ENCODE data around the gene VPS13C. TPM values are rescaled to one million over a fixed set of nuclear protein-coding genes. Genes with fewer than 3 reads are reported as not detected.
A peak's percentile ranks its signal among the peaks of the same experiment; 100 is the strongest.

Gene VPS13C
- total RNA-seq, 6 experiments from 2014 or later = 21.0 to 29.8 (median 22.6) TPM

DNA sequence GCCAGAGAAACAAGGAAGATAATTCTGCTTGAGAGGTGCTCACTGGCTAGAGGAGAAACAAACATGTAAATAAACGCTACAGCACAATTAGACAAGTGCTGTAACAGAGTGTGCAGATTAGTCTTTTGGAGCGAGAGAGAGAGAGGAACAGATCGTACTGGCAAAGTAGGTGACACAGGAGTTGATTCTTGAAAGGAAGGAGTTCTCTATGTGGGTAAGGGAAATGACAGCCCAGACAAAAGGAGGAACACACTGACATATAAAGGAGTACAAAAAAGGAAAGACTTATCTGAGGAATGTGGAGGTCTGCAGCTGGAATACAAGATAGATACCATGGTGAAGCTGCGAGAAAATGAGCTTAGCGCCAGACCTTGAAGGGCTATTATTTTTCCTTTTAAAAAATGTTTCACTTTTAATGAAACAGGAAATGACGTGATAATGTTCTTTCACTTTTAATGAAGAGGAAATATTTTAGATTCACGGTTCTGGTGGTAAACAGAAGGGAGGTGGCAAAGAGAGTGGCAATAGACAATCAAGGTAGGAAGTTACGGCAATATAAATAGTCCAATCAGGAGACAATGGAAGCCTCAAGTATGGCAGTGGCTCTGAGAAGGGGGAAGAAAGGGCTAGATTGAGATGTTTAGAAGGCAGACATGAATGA is 202.9 kb downstream of the VPS13C start:
- TF ChIP-seq, protein P1, sequence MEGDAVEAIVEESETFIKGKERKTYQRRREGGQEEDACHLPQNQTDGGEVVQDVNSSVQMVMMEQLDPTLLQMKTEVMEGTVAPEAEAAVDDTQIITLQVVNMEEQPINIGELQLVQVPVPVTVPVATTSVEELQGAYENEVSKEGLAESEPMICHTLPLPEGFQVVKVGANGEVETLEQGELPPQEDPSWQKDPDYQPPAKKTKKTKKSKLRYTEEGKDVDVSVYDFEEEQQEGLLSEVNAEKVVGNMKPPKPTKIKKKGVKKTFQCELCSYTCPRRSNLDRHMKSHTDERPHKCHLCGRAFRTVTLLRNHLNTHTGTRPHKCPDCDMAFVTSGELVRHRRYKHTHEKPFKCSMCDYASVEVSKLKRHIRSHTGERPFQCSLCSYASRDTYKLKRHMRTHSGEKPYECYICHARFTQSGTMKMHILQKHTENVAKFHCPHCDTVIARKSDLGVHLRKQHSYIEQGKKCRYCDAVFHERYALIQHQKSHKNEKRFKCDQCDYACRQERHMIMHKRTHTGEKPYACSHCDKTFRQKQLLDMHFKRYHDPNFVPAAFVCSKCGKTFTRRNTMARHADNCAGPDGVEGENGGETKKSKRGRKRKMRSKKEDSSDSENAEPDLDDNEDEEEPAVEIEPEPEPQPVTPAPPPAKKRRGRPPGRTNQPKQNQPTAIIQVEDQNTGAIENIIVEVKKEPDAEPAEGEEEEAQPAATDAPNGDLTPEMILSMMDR (IDR thresholded peaks at IDR 0.05) = no peak
- no peaks in the 10 kb centered on the region for H3K36me3 Mint-ChIP-seq (ENCODE audit: low read depth)
- no peak for DNase-seq
- H3K27ac Mint-ChIP-seq = no peak overlapping the region
- H3K4me1 Mint-ChIP-seq (ENCODE audit: low read depth) = no peaks in the 10 kb centered on the region
- H3K9me3 Mint-ChIP-seq = no peaks in the 10 kb centered on the region
- no peaks in the 10 kb centered on the region for H3K27me3 Mint-ChIP-seq (ENCODE audit: insufficient read depth)
- H3K4me3 Mint-ChIP-seq = no peak overlapping the region

DNA sequence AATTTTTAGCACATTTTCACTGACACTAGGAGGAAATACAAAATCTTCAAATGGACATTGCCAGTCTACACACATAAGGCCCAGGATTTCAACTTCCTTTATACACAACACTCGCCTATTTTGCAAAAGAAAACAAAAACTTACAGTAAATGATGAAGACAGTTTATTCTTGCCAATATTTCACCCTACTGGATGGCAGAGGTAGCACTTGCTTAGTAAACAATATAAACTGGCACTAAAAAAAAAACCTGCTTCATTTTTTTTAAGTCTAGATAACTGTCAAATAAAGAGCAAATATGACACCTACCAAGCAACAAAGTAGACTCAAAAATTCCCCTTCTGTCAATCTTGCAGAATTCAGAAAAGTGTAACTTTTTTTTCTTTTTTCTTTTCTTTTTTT is 204.0 kb downstream of the VPS13C start:
- Mint-ChIP-seq H3K4me1 (ENCODE audit: low read depth) (no peaks in the 10 kb centered on the region), H3K27me3 (ENCODE audit: insufficient read depth) (no peaks in the 10 kb centered on the region), H3K36me3 (ENCODE audit: low read depth) (peaks cover 6% of the 10 kb centered on the region), H3K9me3 (no peaks in the 10 kb centered on the region), H3K4me3 (no peak overlapping the region), H3K27ac (no peak overlapping the region)
- DNase-seq = no peak
- TF ChIP-seq, protein P1 (IDR thresholded peaks at IDR 0.05) = peak; percentile 29

DNA sequence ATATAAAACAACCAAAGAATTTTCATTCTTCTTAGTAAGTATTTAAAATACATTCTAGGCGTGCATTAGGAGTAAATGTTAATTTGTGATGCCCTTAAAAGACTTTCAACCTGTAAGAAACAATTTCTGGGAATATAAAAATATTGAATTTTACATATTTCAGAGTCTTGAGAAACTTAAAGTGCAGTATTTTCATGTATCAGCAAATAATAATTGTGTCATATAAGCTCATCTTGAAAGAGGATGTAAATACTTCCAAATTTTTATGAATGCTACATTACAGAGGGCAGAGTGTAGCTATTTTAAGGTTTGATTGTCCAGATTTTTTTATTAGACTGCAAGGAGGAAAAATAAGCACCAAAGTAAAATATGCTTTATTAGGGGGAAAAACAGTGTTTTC is 207.1 kb downstream of the VPS13C start:
- Mint-ChIP-seq H3K4me1 (ENCODE audit: low read depth) (no peaks in the 10 kb centered on the region), H3K27ac (no peak overlapping the region), H3K4me3 (no peak overlapping the region), H3K9me3 (no peaks in the 10 kb centered on the region), H3K36me3 (ENCODE audit: low read depth) (peaks cover 9% of the 10 kb centered on the region), H3K27me3 (ENCODE audit: insufficient read depth) (no peaks in the 10 kb centered on the region)
- no peak for DNase-seq
- TF ChIP-seq, protein P1 (IDR thresholded peaks at IDR 0.05) = no peak

DNA sequence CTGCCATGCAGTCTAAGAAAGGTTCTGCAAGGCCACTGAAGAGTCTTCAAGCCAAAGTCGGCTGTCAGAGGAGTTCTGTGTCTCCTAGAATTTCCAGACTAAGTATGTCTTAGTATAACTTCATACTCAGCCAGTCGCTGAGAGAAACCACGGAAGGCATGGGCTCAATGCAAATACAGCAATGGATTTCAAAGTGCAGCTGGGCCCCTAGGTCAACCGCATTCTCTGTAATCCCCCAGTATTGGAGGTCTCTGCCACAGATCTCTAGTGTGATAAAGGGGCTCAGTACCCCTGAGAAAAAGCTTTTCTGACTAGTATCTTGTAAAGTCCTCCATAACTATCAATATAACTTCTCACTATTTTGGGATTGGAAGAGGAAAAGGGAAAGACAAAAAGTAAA is 208.3 kb downstream of the VPS13C start:
- H3K4me1 Mint-ChIP-seq (ENCODE audit: low read depth) = no peaks in the 10 kb centered on the region
- TF ChIP-seq, protein P1 (IDR thresholded peaks at IDR 0.05) = no peak
- peaks cover 9% of the 10 kb centered on the region for H3K36me3 Mint-ChIP-seq (ENCODE audit: low read depth)
- no peaks in the 10 kb centered on the region for H3K27me3 Mint-ChIP-seq (ENCODE audit: insufficient read depth)
- H3K4me3 Mint-ChIP-seq = no peak overlapping the region
- no peaks in the 10 kb centered on the region for H3K9me3 Mint-ChIP-seq
- no peak overlapping the region for H3K27ac Mint-ChIP-seq
- DNase-seq = no peak

DNA sequence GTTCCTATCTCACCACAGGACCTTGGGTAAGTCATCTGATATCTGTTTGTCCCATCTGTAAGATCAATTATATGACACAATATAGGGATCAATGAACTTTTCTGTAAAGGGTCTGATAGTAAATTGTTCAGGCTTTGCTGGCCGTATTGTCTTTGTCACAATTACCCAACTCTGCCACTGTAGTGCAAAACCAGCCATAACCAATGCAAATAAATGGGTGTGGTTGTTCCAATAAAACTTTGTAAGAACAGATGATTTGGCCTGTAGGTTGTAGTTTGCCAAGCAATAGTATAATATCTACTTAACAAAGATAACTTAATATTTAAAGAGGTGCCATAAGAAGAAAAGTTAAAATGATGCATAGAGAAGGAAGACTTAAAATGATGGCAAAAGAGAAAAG is 210.8 kb downstream of the VPS13C start:
- TF ChIP-seq, protein P1 (IDR thresholded peaks at IDR 0.05) = no peak
- no peaks in the 10 kb centered on the region for H3K4me1 Mint-ChIP-seq (ENCODE audit: low read depth)
- no peak overlapping the region for H3K27ac Mint-ChIP-seq
- no peaks in the 10 kb centered on the region for H3K9me3 Mint-ChIP-seq
- no peak overlapping the region for H3K4me3 Mint-ChIP-seq
- peaks cover 9% of the 10 kb centered on the region for H3K36me3 Mint-ChIP-seq (ENCODE audit: low read depth)
- DNase-seq = no peak
- no peaks in the 10 kb centered on the region for H3K27me3 Mint-ChIP-seq (ENCODE audit: insufficient read depth)
